HG03066 (cell line): Measurements from ENCODE around the gene CPT1C.
A peak's percentile ranks its signal among the peaks of the same experiment; 100 is the strongest.

Source experiments
- ATAC-seq: cut with Tn5 transposase; IDR thresholded peaks from one replicate; pipeline ENCODE4 v1.9.1; 2021; ENCODE audit warnings: low read depth; ENCODE audit not compliant: unreplicated experiment

The CPT1C gene

GRCh38 chr19:49690656-49691242, at the start of gene CPT1C:
CPT1C (plus strand) TSS chr19:49691116; CDS start chr19:49692253, 1,137 bp downstream.
- no peak for ATAC-seq

DNA sequence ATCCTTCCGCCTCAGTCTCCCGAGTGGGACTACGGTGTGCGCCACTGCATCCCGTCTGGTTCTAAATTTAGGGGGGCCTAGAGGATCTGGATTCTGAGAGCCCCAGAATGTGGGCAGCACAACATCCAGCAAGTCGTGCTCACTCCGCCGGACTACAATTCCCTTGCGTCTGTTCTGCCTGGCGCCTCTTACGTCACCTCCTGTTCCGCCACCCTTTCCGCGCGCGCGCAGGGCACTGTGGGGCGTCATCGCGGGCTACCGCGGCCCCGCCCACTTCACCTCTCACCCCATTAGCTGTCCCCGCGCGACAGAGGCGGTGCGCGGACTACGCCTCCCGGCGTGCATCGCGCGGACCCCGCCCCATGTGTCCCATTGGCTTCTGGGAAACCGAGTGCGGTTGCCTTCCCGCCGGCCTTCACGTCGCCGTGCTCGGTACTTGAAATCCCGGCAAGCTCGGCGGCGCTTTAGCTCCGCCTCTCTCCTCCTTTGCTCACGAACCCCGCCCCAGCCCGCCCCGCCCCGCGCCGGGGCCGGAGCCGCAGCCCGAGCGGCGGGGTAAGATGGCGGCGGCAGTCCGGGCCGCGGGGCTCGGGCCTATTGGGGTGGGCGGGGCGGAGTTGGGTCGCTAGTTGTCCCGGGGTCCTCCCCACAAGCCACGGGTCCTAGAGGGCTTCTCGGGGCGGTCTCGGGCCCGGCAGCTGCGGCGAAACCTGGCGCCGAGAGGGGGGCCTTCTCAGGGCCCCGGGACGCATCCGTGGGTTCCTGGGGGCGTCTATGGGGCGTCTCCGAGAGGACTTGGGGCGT, 49.0 kb upstream of the CPT1C start, which contains the start of gene SCAF1:
Gene SCAF1 (plus strand): TSS at position 522 of the 804 bp plus-strand sequence. CDS start 2,818 bp downstream, outside the sequence.
- ATAC-seq, result peak; percentile 40

DNA sequence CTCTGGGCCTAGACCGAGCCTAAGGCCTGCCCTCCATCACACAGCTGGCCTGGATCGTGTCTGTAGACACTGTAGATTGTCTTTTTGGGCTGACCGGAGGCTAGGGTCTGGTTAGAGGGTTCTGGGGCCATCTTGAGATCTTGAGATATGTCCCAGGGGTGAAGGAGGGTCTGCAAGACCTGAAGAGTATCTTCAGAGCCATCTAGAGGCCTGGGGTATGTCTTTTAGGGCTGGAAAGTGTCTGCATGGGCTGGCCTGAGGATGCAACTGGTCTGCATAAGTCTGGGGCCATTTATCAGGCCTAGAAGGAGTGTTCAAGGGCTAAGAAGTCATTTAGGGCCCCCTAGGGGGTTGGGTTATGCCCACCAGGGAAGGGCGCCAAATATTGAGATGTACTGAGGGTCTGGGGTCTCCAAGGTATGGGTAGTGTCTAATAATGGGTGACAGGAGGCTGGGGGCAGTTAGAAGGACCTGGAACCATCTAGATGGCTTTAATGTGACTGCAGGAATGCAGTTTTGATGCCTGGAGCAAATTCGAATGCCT, 48.4 kb upstream of the CPT1C start:
- no peak for ATAC-seq

DNA sequence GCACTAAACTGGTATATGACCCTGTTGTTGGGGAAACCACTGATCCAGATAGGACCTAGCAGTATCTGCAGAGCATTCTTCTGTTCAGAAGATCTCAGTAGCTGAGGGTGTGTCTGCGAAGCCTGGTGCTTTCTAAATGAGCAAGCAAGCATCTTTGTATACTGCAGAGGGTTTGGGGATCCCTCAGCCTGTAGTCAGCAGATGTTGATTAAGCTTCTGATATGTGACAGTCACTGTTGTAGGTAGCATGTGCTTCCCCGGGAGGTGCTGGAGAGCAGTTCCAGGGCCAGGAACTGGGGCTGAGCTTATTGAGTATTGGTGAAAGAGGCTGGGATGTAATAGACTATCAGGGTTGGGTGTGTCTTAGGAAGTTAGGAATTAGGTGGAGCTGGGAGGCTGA, 47.5 kb upstream of the CPT1C start:
- ATAC-seq, result no peak

DNA sequence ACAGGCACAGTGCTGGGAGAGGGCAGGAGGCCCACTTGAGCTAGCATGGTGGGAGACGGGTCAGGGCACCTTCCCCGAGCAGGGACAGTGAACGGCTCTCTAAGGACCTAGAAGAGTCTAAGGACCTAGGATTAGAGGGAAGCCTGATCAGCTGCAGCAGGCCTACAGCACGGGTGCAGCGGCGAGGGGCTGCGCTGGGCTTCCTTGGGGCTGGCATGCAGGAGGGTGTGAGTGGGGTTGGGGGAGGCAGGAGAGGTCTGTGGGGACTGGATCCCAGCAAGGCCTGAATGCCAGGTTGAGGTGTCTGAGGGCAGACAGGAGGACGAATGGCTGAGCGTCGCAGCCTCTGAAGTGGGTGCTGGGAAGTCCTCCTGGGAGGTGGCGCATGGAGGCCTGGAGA, 45.3 kb upstream of the CPT1C start:
- ATAC-seq, result no peak

DNA sequence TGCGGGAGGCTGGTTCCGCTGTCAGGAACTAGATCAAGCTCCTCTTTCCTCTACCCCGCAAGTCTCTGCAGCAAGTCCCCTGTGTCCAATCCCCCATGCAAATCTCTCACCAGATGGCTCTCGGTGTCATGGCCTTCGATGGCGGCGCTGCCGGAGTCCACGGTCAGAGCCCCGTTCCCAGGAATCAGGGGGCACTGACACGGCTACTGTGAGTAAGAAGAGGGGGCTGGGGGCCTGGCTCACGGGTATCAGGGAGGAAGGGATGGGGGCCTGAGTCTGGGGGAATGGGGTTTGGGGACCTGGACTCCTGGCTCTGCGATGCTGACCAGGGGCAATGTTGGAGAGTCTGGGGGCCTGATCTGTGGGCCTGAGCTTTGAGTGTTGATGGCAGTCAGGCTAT, 44.9 kb upstream of the CPT1C start:
- no peak for ATAC-seq

DNA sequence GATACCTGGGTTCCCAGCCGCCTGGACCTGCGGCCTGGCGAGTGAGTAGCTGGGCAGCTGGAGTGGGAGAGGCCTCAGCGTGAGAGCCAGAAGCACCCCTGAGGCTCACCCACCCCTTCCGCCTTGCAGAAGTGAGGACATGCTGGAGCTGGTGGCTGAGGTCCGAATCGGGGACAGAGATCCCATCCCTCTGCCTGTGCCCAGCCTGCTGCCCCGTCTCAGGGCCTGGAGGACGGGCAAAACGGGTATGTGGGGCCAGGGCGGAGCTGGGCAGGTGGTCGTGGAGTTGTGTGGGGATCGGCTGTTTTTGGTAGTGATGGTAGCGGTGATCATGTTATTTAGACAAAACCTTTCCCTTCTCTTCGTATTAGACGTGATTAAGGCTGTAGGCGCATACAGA, 44.3 kb upstream of the CPT1C start:
- no peak for ATAC-seq

DNA sequence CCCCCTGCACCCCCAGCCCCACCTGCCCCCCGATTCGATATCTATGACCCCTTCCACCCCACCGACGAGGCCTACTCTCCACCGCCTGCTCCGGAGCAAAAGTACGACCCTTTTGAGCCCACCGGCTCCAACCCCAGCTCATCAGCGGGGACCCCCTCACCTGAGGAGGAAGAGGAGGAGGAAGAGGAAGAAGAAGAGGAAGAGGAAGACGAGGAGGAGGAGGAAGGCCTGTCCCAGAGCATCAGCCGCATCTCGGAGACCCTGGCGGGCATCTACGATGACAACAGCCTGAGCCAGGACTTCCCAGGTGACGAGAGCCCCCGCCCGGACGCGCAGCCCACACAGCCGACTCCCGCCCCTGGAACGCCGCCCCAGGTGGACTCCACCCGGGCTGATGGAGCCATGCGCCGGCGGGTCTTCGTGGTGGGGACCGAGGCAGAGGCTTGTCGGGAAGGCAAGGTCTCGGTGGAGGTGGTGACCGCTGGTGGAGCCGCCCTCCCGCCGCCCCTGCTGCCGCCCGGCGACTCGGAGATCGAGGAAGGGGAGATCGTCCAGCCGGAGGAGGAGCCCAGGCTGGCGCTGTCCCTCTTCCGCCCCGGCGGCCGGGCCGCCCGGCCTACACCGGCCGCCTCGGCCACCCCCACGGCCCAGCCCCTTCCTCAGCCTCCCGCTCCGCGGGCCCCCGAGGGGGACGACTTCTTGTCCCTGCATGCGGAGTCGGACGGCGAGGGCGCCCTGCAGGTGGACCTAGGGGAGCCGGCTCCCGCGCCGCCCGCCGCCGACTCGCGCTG, 39.7 kb upstream of the CPT1C start:
- no peak for ATAC-seq

GRCh38 chr19:49651820-49652550, 38.9 kb upstream of the CPT1C start:
- no peak for ATAC-seq

- no peak for ATAC-seq
Measured at GRCh38 chr19:49652551-49653465, 38.1 kb upstream of the CPT1C start.

DNA sequence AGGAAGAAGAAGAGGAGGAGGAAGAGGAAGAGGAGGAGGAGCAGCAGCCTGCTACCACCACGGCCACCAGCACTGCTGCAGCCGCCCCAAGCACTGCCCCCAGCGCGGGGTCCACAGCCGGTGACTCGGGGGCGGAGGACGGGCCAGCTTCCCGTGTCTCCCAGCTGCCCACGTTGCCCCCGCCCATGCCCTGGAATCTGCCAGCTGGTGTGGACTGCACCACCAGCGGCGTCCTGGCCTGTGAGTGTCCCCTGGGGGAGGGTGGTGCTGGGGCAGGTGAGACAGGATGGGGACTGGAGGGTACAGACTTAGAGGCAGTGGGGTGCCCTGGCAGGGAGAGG, 37.5 kb upstream of the CPT1C start:
- ATAC-seq, result no peak

GRCh38 chr19:49654581-49654980, 36.3 kb upstream of the CPT1C start:
- no peak for ATAC-seq

- no peak for ATAC-seq
Measured at GRCh38 chr19:49655570-49656455, 35.1 kb upstream of the CPT1C start.

DNA sequence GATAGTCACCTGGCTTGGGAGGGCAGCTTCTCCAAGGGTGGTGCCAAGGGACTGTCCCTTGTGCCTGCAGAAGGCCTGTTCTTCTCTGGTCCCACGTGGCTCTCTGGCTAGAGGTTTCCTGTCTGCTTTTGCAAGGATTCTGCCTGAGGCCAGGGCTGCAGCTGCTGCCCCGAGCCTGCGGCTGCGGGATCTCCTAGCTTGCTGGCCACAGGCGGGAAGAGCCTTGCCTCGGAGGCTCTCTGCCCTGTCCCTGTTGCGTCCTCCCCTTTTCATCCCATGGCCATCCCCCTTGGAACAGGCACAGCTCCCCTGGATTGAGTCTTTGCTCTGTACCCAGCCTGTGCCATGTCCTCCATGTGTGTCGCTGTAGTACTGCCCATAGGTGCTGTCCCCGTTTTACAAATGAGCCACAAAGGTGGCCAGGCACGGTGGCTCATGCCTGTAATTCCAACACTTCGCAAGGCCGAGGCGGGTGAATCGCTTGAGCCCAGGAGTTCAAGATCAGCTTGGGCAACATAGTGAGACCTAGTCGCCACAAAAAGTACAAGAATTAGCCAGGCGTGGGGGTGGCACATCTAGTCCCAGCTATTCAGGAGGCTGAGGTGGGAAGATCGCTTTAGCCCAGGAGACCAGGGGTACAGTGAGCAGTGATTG, 34.3 kb upstream of the CPT1C start:
- no peak for ATAC-seq

DNA sequence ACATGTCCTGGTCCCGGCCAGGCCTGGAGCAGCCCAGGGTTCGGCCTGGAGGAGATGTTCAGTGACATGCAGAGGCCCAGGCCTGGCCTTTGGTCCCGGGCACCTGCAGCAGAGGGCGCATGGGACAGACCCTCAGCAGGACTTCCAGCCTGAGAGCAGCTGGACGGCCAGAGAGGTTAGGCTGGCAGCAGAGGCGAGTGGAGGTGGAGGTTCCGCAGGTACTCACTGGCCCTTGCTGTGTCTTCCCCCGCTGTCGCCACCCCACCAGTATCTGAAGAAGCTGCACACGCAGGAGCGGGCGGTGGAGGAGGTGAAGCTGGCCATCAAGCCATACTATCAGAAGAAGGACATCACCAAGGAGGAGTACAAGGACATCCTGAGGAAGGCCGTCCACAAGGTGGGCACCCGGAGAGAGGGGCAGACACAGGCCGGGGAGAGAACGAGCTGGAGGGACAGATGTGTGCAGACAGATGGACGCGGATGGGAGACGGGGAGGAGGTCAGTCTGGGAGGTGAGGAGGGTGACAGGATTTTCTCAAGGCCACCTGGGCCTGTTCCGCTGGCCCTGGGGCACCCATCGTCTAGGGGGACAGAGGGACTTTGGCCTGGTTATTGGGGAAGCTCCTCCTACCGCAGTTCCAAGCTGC, 33.3 kb upstream of the CPT1C start:
- ATAC-seq, result no peak

DNA sequence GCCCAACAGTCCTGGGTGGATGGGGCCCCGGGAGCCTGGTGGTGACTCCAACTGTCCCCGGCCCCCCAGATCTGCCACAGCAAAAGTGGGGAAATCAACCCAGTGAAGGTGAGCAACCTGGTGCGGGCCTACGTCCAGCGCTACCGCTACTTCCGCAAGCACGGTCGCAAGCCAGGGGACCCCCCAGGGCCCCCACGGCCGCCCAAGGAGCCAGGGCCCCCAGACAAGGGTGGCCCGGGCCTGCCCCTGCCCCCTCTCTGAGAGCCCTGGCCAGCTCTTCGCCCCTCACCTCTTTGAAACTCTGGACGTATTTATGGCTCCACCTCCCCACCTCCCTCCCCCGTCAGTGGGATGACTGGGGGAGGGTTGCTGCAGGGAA, 32.8 kb upstream of the CPT1C start:
- ATAC-seq, result no peak

- no peak for ATAC-seq
Measured at GRCh38 chr19:49658566-49659442, 32.1 kb upstream of the CPT1C start.
